EH (cell line): ENCODE data around the gene TEAD1.
"Not testable (repeated sequence)": the region's sequence is repeated elsewhere in the genome, so short reads cannot be mapped to it uniquely, and the experiment has no call there.

ENCODE experiments used
- DNase-seq: peaks from one replicate; pipeline ENCODE4 v3.0.0-alpha.2; 2015; ENCODE audit warnings: low read depth

TEAD1 gene

GRCh38 chr11:12737024-12737423 lies 62.8 kb downstream of the TEAD1 start:
- DNase-seq: no peak

- no peak for DNase-seq
These were observed 67.5 kb downstream of the TEAD1 start for GRCh38 chr11:12741671-12742216.

GRCh38 chr11:12743834-12744449 lies 69.7 kb downstream of the TEAD1 start:
- no peak for DNase-seq

- peak; percentile 39 for DNase-seq
These were observed 70.7 kb downstream of the TEAD1 start for GRCh38 chr11:12744826-12745502.

- no peak for DNase-seq
These were observed 71.6 kb downstream of the TEAD1 start for GRCh38 chr11:12745787-12746186.

GRCh38 chr11:12746593-12747097 lies 72.4 kb downstream of the TEAD1 start:
- peak; percentile 90 for DNase-seq

- DNase-seq: no peak
These were observed 74.3 kb downstream of the TEAD1 start for GRCh38 chr11:12748561-12748960.

- DNase-seq: no peak
These were observed 75.2 kb downstream of the TEAD1 start for GRCh38 chr11:12749442-12749841.

GRCh38 chr11:12750181-12750580 lies 76.0 kb downstream of the TEAD1 start:
- DNase-seq: no peak

- no peak for DNase-seq
These were observed 78.8 kb downstream of the TEAD1 start for GRCh38 chr11:12752868-12753524.

GRCh38 chr11:12754021-12754420 lies 79.8 kb downstream of the TEAD1 start:
- DNase-seq: no peak

- DNase-seq: peak; percentile 19
These were observed 80.5 kb downstream of the TEAD1 start for GRCh38 chr11:12754582-12755234.

GRCh38 chr11:12755510-12756453 lies 81.6 kb downstream of the TEAD1 start:
- DNase-seq: peak; percentile 71

- peak; percentile 26 for DNase-seq
These were observed 82.2 kb downstream of the TEAD1 start for GRCh38 chr11:12756454-12756806.

GRCh38 chr11:12756867-12757266 lies 82.6 kb downstream of the TEAD1 start:
- no peak for DNase-seq

GRCh38 chr11:12757416-12757815 lies 83.2 kb downstream of the TEAD1 start:
- DNase-seq: no peak

GRCh38 chr11:12758117-12758516 lies 83.9 kb downstream of the TEAD1 start:
- DNase-seq: not testable (repeated sequence)

GRCh38 chr11:12761029-12761428 lies 86.8 kb downstream of the TEAD1 start:
- DNase-seq: peak; percentile 55

- DNase-seq: no peak
These were observed 88.1 kb downstream of the TEAD1 start for GRCh38 chr11:12762278-12762677.

- no peak for DNase-seq
These were observed 88.6 kb downstream of the TEAD1 start for GRCh38 chr11:12762696-12763324.
